Endothelial cell of umbilical vein (primary cell): ENCODE results near the gene PTGR3. TPM values are rescaled to one million over a fixed set of nuclear protein-coding genes. Genes with fewer than 3 reads are reported as not detected.

Source experiments
- BruUV-seq: library from RNA; stranded (reverse); fragments of 400-500 nt; replicated peaks from 2 replicates; lab custom pipeline; 2021; lab: Mats Ljungman, UMichigan
- CTCF ChIA-PET: fragments of 300-600, 350-600 bp; sonication (Branson Sonifier 250); formaldehyde crosslinking; loops from one replicate; lab custom pipeline; 2021; ENCODE audit warnings: antibody characterized with exemption, inconsistent platforms; lab: Charles Lee
- POLR2A ChIA-PET: fragments of 300-600, 350-600 bp; sonication (Branson Sonifier 250); formaldehyde crosslinking; loops from one replicate; lab custom pipeline; 2021; ENCODE audit warnings: antibody characterized with exemption, inconsistent platforms; lab: Charles Lee
- DNase-seq: peaks from one replicate; pipeline ENCODE4 v3.0.0-alpha.2; 2011; ENCODE audit warnings: low read depth, low spot score
- FAIRE-seq: peaks from 2 replicates; lab custom pipeline; 2011; peaks lifted over from hg19 to GRCh38; lab: Jason Lieb, UNC
- H2AFZ ChIP-seq: 2 replicates; pipeline ENCODE4 v1.6.0; 2012; ENCODE audit warnings: low read depth, low read length, control low read depth, inconsistent platforms
- H3K27ac ChIP-seq: 2 replicates; pipeline ENCODE4 v1.5.1; 2011; ENCODE audit warnings: low read depth, mild to moderate bottlenecking, control low read depth, low read length, moderate library complexity; ENCODE audit not compliant: insufficient read depth
- H3K27me3 ChIP-seq, 2 experiments: 2 replicates each; pipeline versions ENCODE4 v1.6.0 to v1.6.1; 2011; ENCODE audit warnings: low read length in 2 of 2, mixed read lengths in 1 of 2; ENCODE audit not compliant: control insufficient read depth in 2 of 2, insufficient read depth in 2 of 2
- H3K36me3 ChIP-seq, 2 experiments: 2 replicates in 1 of 2; 3 replicates in 1 of 2; pipeline ENCODE4 v1.5.1; 2011; ENCODE audit warnings: low read length in 2 of 2, mild to moderate bottlenecking in 1 of 2, moderate library complexity in 1 of 2; ENCODE audit not compliant: control insufficient read depth in 2 of 2, insufficient read depth in 2 of 2; ENCODE audit errors: extremely low read depth in 1 of 2
- H3K4me1 ChIP-seq: 3 replicates; pipeline ENCODE4 v1.5.1; 2011; ENCODE audit warnings: mild to moderate bottlenecking, low read length; ENCODE audit not compliant: control insufficient read depth, insufficient read depth; ENCODE audit errors: extremely low read depth
- H3K4me2 ChIP-seq: 2 replicates; pipeline ENCODE4 v1.6.1; 2011; ENCODE audit warnings: low read length, control low read depth, mixed read lengths; ENCODE audit not compliant: insufficient read depth
- H3K4me3 ChIP-seq, 3 experiments: fragments of 200-600 bp in 1 of 3; sonication (generic), shearing (Covaris generic) in 1 of 3; replicated peaks in 1 of 3; 2 replicates each; pipeline ENCODE4 v1.5.1; 2011 to 2016; ENCODE audit warnings: control low read depth in 3 of 3, low read length in 3 of 3, mild to moderate bottlenecking in 2 of 3, inconsistent platforms in 1 of 3, low read depth in 1 of 3, moderate library complexity in 1 of 3; ENCODE audit not compliant: insufficient read depth in 1 of 3
- H3K79me2 ChIP-seq: 2 replicates; pipeline ENCODE4 v1.6.0; 2012; ENCODE audit warnings: low read length, inconsistent platforms; ENCODE audit not compliant: control insufficient read depth, insufficient read depth
- H3K9ac ChIP-seq: replicated peaks from 2 replicates; pipeline ENCODE3; 2011; ENCODE audit warnings: low read length, control low read depth; ENCODE audit not compliant: insufficient read depth; ENCODE audit errors: extremely low read depth
- H3K9me1 ChIP-seq: replicated peaks from 3 replicates; pipeline ENCODE4 v1.6.0; 2011; ENCODE audit warnings: mild to moderate bottlenecking, low read length; ENCODE audit not compliant: control insufficient read depth, insufficient read depth; ENCODE audit errors: extremely low read depth
- H3K9me3 ChIP-seq: replicated peaks from 2 replicates; pipeline ENCODE4 v1.5.1; 2012; ENCODE audit warnings: low read length, inconsistent platforms; ENCODE audit not compliant: control insufficient read depth, insufficient read depth
- H4K20me1 ChIP-seq: replicated peaks from 2 replicates; pipeline ENCODE3; 2011; ENCODE audit warnings: mild to moderate bottlenecking, low read length; ENCODE audit not compliant: control insufficient read depth, insufficient read depth; ENCODE audit errors: extremely low read depth
- EZH2 ChIP-seq: IDR thresholded peaks from 2 replicates; pipeline ENCODE4 v1.6.1; 2012; ENCODE audit warnings: borderline replicate concordance, low read depth, mild to moderate bottlenecking, moderate library complexity, low read length, inconsistent platforms; ENCODE audit not compliant: severe bottlenecking
- FOS ChIP-seq: IDR thresholded peaks from 2 replicates; pipeline ENCODE4 v1.6.1; 2011; ENCODE audit warnings: mild to moderate bottlenecking, low read length, moderate library complexity, borderline replicate concordance; ENCODE audit not compliant: insufficient read depth
- GATA2 ChIP-seq: IDR thresholded peaks from 2 replicates; pipeline ENCODE4 v1.7.0; 2011; ENCODE audit warnings: low read depth, mild to moderate bottlenecking, moderate library complexity, mixed read lengths, low read length; ENCODE audit not compliant: insufficient read length, insufficient read depth
- JUN ChIP-seq: IDR thresholded peaks from 2 replicates; pipeline ENCODE4 v1.6.1; 2011; ENCODE audit warnings: borderline replicate concordance, low read depth; ENCODE audit not compliant: insufficient read length, insufficient read depth
- MYC ChIP-seq: IDR thresholded peaks from one replicate; pipeline ENCODE4 v1.6.1; 2011; ENCODE audit warnings: mild to moderate bottlenecking, low read depth, low read length
- POLR2A ChIP-seq: IDR thresholded peaks from 2 replicates; pipeline ENCODE4 v1.6.1; 2012; ENCODE audit warnings: low read depth, mild to moderate bottlenecking, control low read depth, low read length
- POLR2AphosphoS5 ChIP-seq: IDR thresholded peaks from 2 replicates; pipeline ENCODE4 v1.6.1; 2012; ENCODE audit warnings: low read depth, mild to moderate bottlenecking, control low read depth, low read length, moderate library complexity; ENCODE audit not compliant: insufficient read depth
- dilution Hi-C: fragments of 300-500 bp; cut with MboI; formaldehyde crosslinking; loops from one replicate; pipeline ENCODE4 v1.15.0; 2019; ENCODE audit warnings: low sequenced_read_pairs; ENCODE audit not compliant: extremely low pct_ligation_motif_present
- intact Hi-C: fragments of 100-400 bp; cut with micrococcal nuclease; formaldehyde crosslinking; loops from one replicate; pipeline ENCODE4 v1.10.0; 2022
- polyA plus RNA-seq, 4 experiments: library from polyadenylated mRNA; depleted of rRNA in 3 of 4; stranded (reverse) in 3 of 4; unstranded in 1 of 4; fragments of >200 nt; gene quantifications; 2 replicates each; pipeline versions ENCODE4 v1.2.1 to v1.2.3, GENCODE V29; 2011 to 2012; ENCODE audit warnings: missing spikeins in 1 of 4
- total RNA-seq: library from RNA; stranded (reverse); gene quantifications from 2 replicates; pipeline ENCODE4 v1.2.3, GENCODE V29; 2021
- TF ChIP-seq, protein P1 (sequence below): IDR thresholded peaks from 2 replicates; pipeline ENCODE4 v1.6.1; 2011; ENCODE audit not compliant: insufficient read depth, insufficient read length
- TF ChIP-seq, protein P2 (sequence below), 2 donors: IDR thresholded peaks; 1 replicate in 1 of 2; 2 replicates in 1 of 2; pipeline ENCODE4 v1.5.1; 2011; ENCODE audit warnings: low read length in 2 of 2, mild to moderate bottlenecking in 2 of 2, moderate library complexity in 2 of 2, control low read depth in 1 of 2, inconsistent platforms in 1 of 2, low read depth in 1 of 2; ENCODE audit not compliant: insufficient read depth in 1 of 2; ENCODE audit errors: extremely low read depth in 1 of 2

Gene PTGR3
- total and polyA plus RNA-seq, 2 donors (not counting 3 experiments of a cell fraction or from before 2014, with no cell fraction given) = 13.9 to 21.9 TPM

DNA sequence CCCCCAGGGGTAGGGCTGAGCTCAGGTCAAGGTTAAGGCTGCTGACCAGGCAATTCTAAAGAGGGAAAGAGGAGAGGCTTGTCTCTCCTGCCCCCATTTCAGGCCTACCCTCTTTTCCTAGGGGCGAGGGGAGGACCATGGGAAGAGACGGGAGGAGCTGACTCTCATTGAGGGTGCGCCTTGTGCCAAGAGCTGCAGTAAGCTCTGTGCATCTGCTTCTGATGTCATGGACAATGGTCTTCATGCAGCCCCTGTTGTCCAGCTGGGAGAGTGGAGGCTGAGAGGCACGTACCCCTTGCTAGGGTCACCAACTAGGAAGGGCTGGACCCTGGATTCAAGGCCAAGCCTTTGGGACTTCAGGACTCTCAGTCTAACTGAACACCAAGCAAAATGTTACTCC is 45.2 kb downstream of the PTGR3 start:
- no peak for DNase-seq
- dilution Hi-C loops (no loop called here), intact Hi-C loops (no loop called here)
- no peak overlapping the region for H3K27ac ChIP-seq
- peaks cover 0 to 5% of the 10 kb centered on the region in 2 experiments for H3K27me3 ChIP-seq
- no peak overlapping the region for H3K4me3 ChIP-seq
- no peaks in the 10 kb centered on the region for H3K9me1 ChIP-seq
- no peak for FAIRE-seq
- H3K9me3 ChIP-seq = no peaks in the 10 kb centered on the region
- no peak overlapping the region for H3K9ac ChIP-seq
- no peaks in the 10 kb centered on the region for H3K4me1 ChIP-seq
- no TSS peak for BruUV-seq
- no peaks in the 10 kb centered on the region for H3K79me2 ChIP-seq
- ChIA-PET CTCF (interaction anchor here (2.0 kb wide), 1 partner anchor 9 kb away, joined by 7 read pairs; no protein-coding TSS in a partner anchor), POLR2A (no interaction called here)
- H3K4me2 ChIP-seq = no peak overlapping the region
- no peaks in the 10 kb centered on the region for H3K36me3 ChIP-seq
- TF ChIP-seq, protein P1, sequence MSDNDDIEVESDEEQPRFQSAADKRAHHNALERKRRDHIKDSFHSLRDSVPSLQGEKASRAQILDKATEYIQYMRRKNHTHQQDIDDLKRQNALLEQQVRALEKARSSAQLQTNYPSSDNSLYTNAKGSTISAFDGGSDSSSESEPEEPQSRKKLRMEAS = no peak
- TF ChIP-seq FOS (no peak), EZH2 (no peak), GATA2 (no peak), POLR2AphosphoS5 (no peak), POLR2A (no peak), MYC (no peak), JUN (no peak)
- TF ChIP-seq, protein P2, sequence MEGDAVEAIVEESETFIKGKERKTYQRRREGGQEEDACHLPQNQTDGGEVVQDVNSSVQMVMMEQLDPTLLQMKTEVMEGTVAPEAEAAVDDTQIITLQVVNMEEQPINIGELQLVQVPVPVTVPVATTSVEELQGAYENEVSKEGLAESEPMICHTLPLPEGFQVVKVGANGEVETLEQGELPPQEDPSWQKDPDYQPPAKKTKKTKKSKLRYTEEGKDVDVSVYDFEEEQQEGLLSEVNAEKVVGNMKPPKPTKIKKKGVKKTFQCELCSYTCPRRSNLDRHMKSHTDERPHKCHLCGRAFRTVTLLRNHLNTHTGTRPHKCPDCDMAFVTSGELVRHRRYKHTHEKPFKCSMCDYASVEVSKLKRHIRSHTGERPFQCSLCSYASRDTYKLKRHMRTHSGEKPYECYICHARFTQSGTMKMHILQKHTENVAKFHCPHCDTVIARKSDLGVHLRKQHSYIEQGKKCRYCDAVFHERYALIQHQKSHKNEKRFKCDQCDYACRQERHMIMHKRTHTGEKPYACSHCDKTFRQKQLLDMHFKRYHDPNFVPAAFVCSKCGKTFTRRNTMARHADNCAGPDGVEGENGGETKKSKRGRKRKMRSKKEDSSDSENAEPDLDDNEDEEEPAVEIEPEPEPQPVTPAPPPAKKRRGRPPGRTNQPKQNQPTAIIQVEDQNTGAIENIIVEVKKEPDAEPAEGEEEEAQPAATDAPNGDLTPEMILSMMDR (IDR thresholded peaks at IDR 0.05; ENCODE audit: extremely low read depth in 1 of 2, insufficient read depth in 1 of 2, low read depth in 1 of 2, low read length in 2 of 2) = no peak
- H2AFZ ChIP-seq = no peak overlapping the region
- H4K20me1 ChIP-seq = no peaks in the 10 kb centered on the region
